HepG2 (cell line): ENCODE results near the gene OR7D4. TPM values are rescaled to one million over a fixed set of nuclear protein-coding genes. Genes with fewer than 3 reads are reported as not detected.

Experiments
- ATAC-seq: fragments of 200-7000 bp; cut with Tn5 transposase; 3 replicates; pipeline ENCODE4 v1.9.1; 2020; ENCODE audit warnings: mild to moderate bottlenecking, moderate library complexity
- BruUV-seq: library from RNA; stranded (reverse); fragments of 400-500 nt; replicated peaks from 2 replicates; lab custom pipeline; 2021; lab: Mats Ljungman, UMichigan
- CTCF ChIA-PET: fragments of 300-600 bp; formaldehyde crosslinking; extraction: SDS; loops from one replicate; lab custom pipeline; 2021; ENCODE audit warnings: low total read pairs, inconsistent platforms, low intra/inter-chr PET ratio; lab: Yijun Ruan, JAX
- POLR2A ChIA-PET: fragments of 350-600 bp; sonication (Branson Sonifier 250); formaldehyde crosslinking; loops from one replicate; lab custom pipeline; 2020; ENCODE audit warnings: antibody characterized with exemption, inconsistent platforms; lab: Yijun Ruan, JAX
- DNase-seq: peaks from one replicate; pipeline ENCODE4 v3.0.0-alpha.2; 2015; ENCODE audit warnings: low spot score
- FAIRE-seq: peaks from 3 replicates; lab custom pipeline; 2011; peaks lifted over from hg19 to GRCh38; lab: Jason Lieb, UNC
- H2AFZ ChIP-seq: one replicate; pipeline ENCODE4 v1.6.1; 2011; ENCODE audit warnings: low read length, inconsistent platforms
- H3K27ac ChIP-seq: fragments of 300-600 bp; 3 replicates; pipeline ENCODE4 v1.8.0; 2011; ENCODE audit warnings: mixed run types, mild to moderate bottlenecking, mixed read lengths, low read length, inconsistent platforms; ENCODE audit not compliant: insufficient read depth; ENCODE audit errors: extremely low read length
- H3K27me3 ChIP-seq, 2 experiments: fragments of 200-600 bp in 1 of 2; 2 replicates in 1 of 2; 3 replicates in 1 of 2; pipeline versions ENCODE4 v1.6.0 to v1.8.0; 2011; ENCODE audit warnings: low read length in 2 of 2, mild to moderate bottlenecking in 2 of 2, moderate library complexity in 2 of 2, inconsistent platforms in 1 of 2; ENCODE audit not compliant: insufficient read depth in 2 of 2, control insufficient read depth in 1 of 2
- H3K36me3 ChIP-seq, 2 experiments: fragments of 200-600 bp in 1 of 2; replicated peaks in 1 of 2; 2 replicates in 1 of 2; 3 replicates in 1 of 2; pipeline versions ENCODE4 v1.5.1 to v1.8.0; 2011; ENCODE audit warnings: low read length in 2 of 2, inconsistent platforms in 1 of 2; ENCODE audit not compliant: insufficient read depth in 2 of 2, control insufficient read depth in 1 of 2
- H3K4me1 ChIP-seq: 2 replicates; pipeline ENCODE4 v1.5.1; 2012; ENCODE audit warnings: low read length, inconsistent platforms; ENCODE audit not compliant: insufficient read depth
- H3K4me2 ChIP-seq: 2 replicates; pipeline ENCODE4 v1.6.0; 2011; ENCODE audit warnings: low read depth, low read length, inconsistent platforms
- H3K4me3 ChIP-seq, 3 experiments: fragments of 200-600 bp in 1 of 3; sonication (generic), shearing (Covaris generic) in 1 of 3; replicated peaks in 1 of 3; 2 replicates each; pipeline ENCODE4 v1.5.1; 2011 to 2016; ENCODE audit warnings: low read length in 3 of 3, inconsistent platforms in 2 of 3, low read depth in 2 of 3, mild to moderate bottlenecking in 2 of 3, control low read depth in 1 of 3, mixed read lengths in 1 of 3; ENCODE audit not compliant: insufficient read depth in 1 of 3
- H3K79me2 ChIP-seq: one replicate; pipeline ENCODE4 v1.6.1; 2011; ENCODE audit warnings: low read length, inconsistent platforms; ENCODE audit not compliant: insufficient read depth
- H3K9ac ChIP-seq: 2 replicates; pipeline ENCODE4 v1.6.0; 2011; ENCODE audit warnings: mild to moderate bottlenecking, low read depth, low read length, inconsistent platforms; ENCODE audit not compliant: insufficient read depth
- H3K9me3 ChIP-seq: 2 replicates; pipeline ENCODE4 v1.5.1; 2012; ENCODE audit warnings: mild to moderate bottlenecking, low read length
- H4K20me1 ChIP-seq: 2 replicates; pipeline ENCODE4 v1.6.0; 2011; ENCODE audit warnings: inconsistent platforms, mild to moderate bottlenecking, low read length, moderate library complexity; ENCODE audit not compliant: insufficient read depth
- BRD4 ChIP-seq: sonication (generic); formaldehyde crosslinking; IDR thresholded peaks from 2 replicates; pipeline ENCODE4 v1.4.0; 2020; ENCODE audit warnings: missing genetic modification reagents
- CENPBD1 ChIP-seq: sonication (generic); formaldehyde crosslinking; IDR thresholded peaks from 2 replicates; pipeline ENCODE4 v1.8.0; 2022; ENCODE audit warnings: missing genetic modification reagents, low read depth, mild to moderate bottlenecking, borderline replicate concordance
- EZH2 ChIP-seq: conservative IDR thresholded peaks from 2 replicates; pipeline ENCODE4 v1.6.1; 2012; ENCODE audit warnings: mild to moderate bottlenecking, low read depth, low read length, moderate library complexity
- HMG20B ChIP-seq: conservative IDR thresholded peaks from 2 replicates; pipeline ENCODE4 v1.6.1; 2016; ENCODE audit warnings: missing genetic modification reagents, missing compliant biosample characterization
- KDM3A ChIP-seq: IDR thresholded peaks from 2 replicates; pipeline ENCODE4 v1.6.1; 2018; ENCODE audit warnings: low read depth, missing compliant biosample characterization
- KMT2B ChIP-seq: IDR thresholded peaks from 2 replicates; pipeline ENCODE4 v1.6.1; 2016; ENCODE audit warnings: missing genetic modification reagents, missing compliant biosample characterization
- NR2F1 ChIP-seq, 2 experiments: fragments of 450-650 bp in 1 of 2; formaldehyde crosslinking in 1 of 2; IDR thresholded peaks; 2 replicates each; pipeline versions ENCODE4 v1.5.0 to v1.6.1; 2016 to 2020; ENCODE audit warnings: mild to moderate bottlenecking in 1 of 2, missing compliant biosample characterization in 1 of 2, missing genetic modification reagents in 1 of 2, moderate library complexity in 1 of 2
- THAP11 ChIP-seq: IDR thresholded peaks from 2 replicates; pipeline ENCODE4 v1.6.1; 2016; ENCODE audit warnings: missing biosample characterization, missing genetic modification reagents
- ZFP82 ChIP-seq: sonication (generic); formaldehyde crosslinking; IDR thresholded peaks from 2 replicates; pipeline ENCODE4 v1.5.1; 2020; ENCODE audit warnings: mild to moderate bottlenecking, missing genetic modification reagents, borderline replicate concordance
- ZNF329 ChIP-seq: sonication (generic); formaldehyde crosslinking; IDR thresholded peaks from 2 replicates; pipeline ENCODE4 v1.9.0; 2021; ENCODE audit warnings: low read depth, mild to moderate bottlenecking, missing genetic modification reagents
- ZNF354B ChIP-seq: sonication (generic); formaldehyde crosslinking; IDR thresholded peaks from 2 replicates; pipeline ENCODE4 v1.8.0; 2022; ENCODE audit warnings: mild to moderate bottlenecking, missing genetic modification reagents
- ZNF598 ChIP-seq: sonication (generic); formaldehyde crosslinking; IDR thresholded peaks from 2 replicates; pipeline ENCODE4 v1.5.1; 2020; ENCODE audit warnings: mild to moderate bottlenecking, missing genetic modification reagents, borderline replicate concordance
- ZNF782 ChIP-seq: sonication (generic); formaldehyde crosslinking; IDR thresholded peaks from 2 replicates; pipeline ENCODE4 v1.4.0; 2020; ENCODE audit warnings: missing genetic modification reagents, mild to moderate bottlenecking, borderline replicate concordance
- ZSCAN30 ChIP-seq: sonication (generic); formaldehyde crosslinking; IDR thresholded peaks from 2 replicates; pipeline ENCODE4 v1.5.0; 2020; ENCODE audit warnings: mild to moderate bottlenecking, missing genetic modification reagents
- WGBS: methylation state at CpG from one replicate; pipeline ENCODE4 v1.1.6; 2017; ENCODE audit warnings: low lambda C conversion rate; 5-methylcytosine and 5-hydroxymethylcytosine counted together
- in situ Hi-C: cut with HindIII; loops from 2 replicates; pipeline ENCODE4 v1.10.0; 2017; ENCODE audit warnings: low pct_unique_long_range_greater_than_20kb; ENCODE audit not compliant: extremely low pct_ligation_motif_present
- intact Hi-C: fragments of 100-400 bp; cut with micrococcal nuclease; formaldehyde crosslinking; loops from one replicate; pipeline ENCODE4 v1.10.0; 2022; ENCODE audit not compliant: unreplicated experiment
- polyA plus RNA-seq, 8 experiments: library from polyadenylated mRNA; depleted of rRNA in 3 of 8; stranded (reverse) in 7 of 8; unstranded in 1 of 8; fragments of >200 nt; fragmentation: Illumina TruSeq in 4 of 8; extraction: Trizol in 4 of 8; gene quantifications; 2 replicates each; pipeline versions ENCODE4 v1.2.1 to v1.2.3, GENCODE V29; 2011 to 2016; ENCODE audit warnings: low read depth in 4 of 8, missing spikeins in 1 of 8, mixed read lengths in 1 of 8; ENCODE audit not compliant: insufficient read depth in 1 of 8
- total RNA-seq, 5 experiments: library from RNA; depleted of rRNA; stranded (reverse); fragments of >200 nt; fragmentation: Illumina TruSeq; extraction: Trizol; gene quantifications; 2 replicates each; pipeline ENCODE4 v1.2.3, GENCODE V29; 2016; ENCODE audit warnings: low read depth in 1 of 5

OR7D4 gene
- total and polyA plus RNA-seq, 2 of the 13 experiments (the other 11 are each of a cell fraction or from before 2014, with no cell fraction given) = not detected

GRCh38 chr19:9183000-9183399 lies 36.4 kb downstream of the OR7D4 start:
- Histone ChIP-seq H2AFZ (no peak overlapping the region), H3K27ac (no peak overlapping the region), H4K20me1 (no peaks in the 10 kb centered on the region), H3K27me3 (no peaks in the 10 kb centered on the region; a peak in 1 of 5 replicates), H3K36me3 (no peaks in the 10 kb centered on the region), H3K9ac (no peak overlapping the region), H3K79me2 (no peaks in the 10 kb centered on the region), H3K4me3 (no peak overlapping the region), H3K4me2 (no peak overlapping the region), H3K4me1 (no peaks in the 10 kb centered on the region), H3K9me3 (no peaks in the 10 kb centered on the region)
- POLR2A ChIA-PET = no interaction called here
- ATAC-seq = no peak
- 63% methylated on average over 17 of the region's 17 CpGs for WGBS
- no TSS peak for BruUV-seq
- CTCF ChIA-PET = no interaction called here
- in situ Hi-C loops (no loop called here), intact Hi-C loops (no loop called here)
- TF ChIP-seq THAP11 = no peak
- TF ChIP-seq ZNF329 (CRISPR knock-in tag) = no peak
- TF ChIP-seq NR2F1 (CRISPR knock-in tag; IDR thresholded peaks at IDR 0.05) = no peak
- TF ChIP-seq ZSCAN30 (CRISPR knock-in tag) = no peak
- TF ChIP-seq KMT2B (CRISPR knock-in tag) = no peak
- no peak for TF ChIP-seq ZNF354B (CRISPR knock-in tag)
- TF ChIP-seq BRD4 (CRISPR knock-in tag) = no peak
- no peak for TF ChIP-seq ZNF782 (CRISPR knock-in tag)
- TF ChIP-seq CENPBD1 (CRISPR knock-in tag) = no peak
- no peak for TF ChIP-seq EZH2
- no peak for TF ChIP-seq ZFP82
- no peak for TF ChIP-seq KDM3A (CRISPR knock-in tag)
- no peak for TF ChIP-seq ZNF598 (CRISPR knock-in tag)
- no peak for TF ChIP-seq HMG20B (CRISPR knock-in tag)
- DNase-seq = no peak
- FAIRE-seq = no peak
